MG63 (cell line): ENCODE results near the gene ARL8A. TPM values are rescaled to one million over a fixed set of nuclear protein-coding genes. Genes with fewer than 3 reads are reported as not detected.

ENCODE experiments used
- DNase-seq: peaks from one replicate; pipeline ENCODE4 v3.0.0-alpha.2; 2020
- H3K27me3 ChIP-seq: fragments of 250-450 bp; sonication (Bioruptor Pico); 2 replicates; pipeline ENCODE4 v1.5.1; 2020; ENCODE audit warnings: mild to moderate bottlenecking, moderate library complexity
- H3K36me3 ChIP-seq: fragments of 250-450 bp; sonication (Bioruptor Pico); 2 replicates; pipeline ENCODE4 v1.5.1; 2020; ENCODE audit warnings: mild to moderate bottlenecking, moderate library complexity
- H3K4me3 ChIP-seq: fragments of 250-450 bp; sonication (Bioruptor Pico); 2 replicates; pipeline ENCODE4 v1.5.1; 2020; ENCODE audit warnings: mild to moderate bottlenecking, moderate library complexity
- H3K9me3 ChIP-seq: fragments of 250-450 bp; sonication (Bioruptor Pico); 2 replicates; pipeline ENCODE4 v1.5.1; 2020; ENCODE audit warnings: mild to moderate bottlenecking, moderate library complexity
- total RNA-seq: library from RNA; depleted of rRNA; stranded (reverse); fragments of >200 nt; shearing (Covaris generic); gene quantifications from 2 replicates; pipeline ENCODE4 v1.2.3, GENCODE V29; 2014; ENCODE audit warnings: low replicate concordance

Gene ARL8A
- total RNA-seq, 1 experiment from 2014 or later = 35.5 TPM

GRCh38 chr1:202133001-202133400 lies 11.5 kb downstream of the ARL8A start:
- no peaks in the 10 kb centered on the region for H3K27me3 ChIP-seq
- H3K9me3 ChIP-seq = no peaks in the 10 kb centered on the region
- no peak for DNase-seq
- peaks cover 37% of the 10 kb centered on the region for H3K36me3 ChIP-seq
- no peak overlapping the region for H3K4me3 ChIP-seq

GRCh38 chr1:202131956-202132821 lies 12.3 kb downstream of the ARL8A start:
- no peaks in the 10 kb centered on the region for H3K9me3 ChIP-seq
- DNase-seq = no peak
- H3K27me3 ChIP-seq = no peaks in the 10 kb centered on the region
- no peak overlapping the region for H3K4me3 ChIP-seq
- H3K36me3 ChIP-seq = peaks cover 32% of the 10 kb centered on the region

GRCh38 chr1:202130816-202131522 lies 13.6 kb downstream of the ARL8A start:
- no peak for DNase-seq
- H3K36me3 ChIP-seq = peaks cover 25% of the 10 kb centered on the region
- H3K27me3 ChIP-seq = no peaks in the 10 kb centered on the region
- no peak overlapping the region for H3K4me3 ChIP-seq
- H3K9me3 ChIP-seq = no peaks in the 10 kb centered on the region

DNA sequence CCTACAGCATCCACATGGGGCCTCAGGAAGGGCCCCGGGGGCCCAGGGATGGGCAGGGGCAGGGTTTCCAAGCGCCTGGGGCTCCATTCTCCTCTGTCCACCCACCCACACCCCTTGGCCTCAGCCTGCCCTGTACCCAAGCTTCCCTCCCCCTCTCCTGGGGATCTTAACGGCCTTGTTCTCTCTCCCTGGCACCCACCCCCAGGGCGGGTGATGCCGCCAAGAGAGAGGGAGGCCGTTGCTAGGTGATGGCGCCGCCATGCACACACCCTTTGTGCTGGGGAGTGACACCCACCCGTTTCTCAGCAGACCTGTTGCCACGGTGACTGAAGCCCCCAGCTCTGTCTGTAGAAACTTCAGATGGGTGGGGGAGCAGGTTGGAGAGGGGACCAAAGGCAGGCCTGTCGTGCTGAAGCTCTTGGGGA lies 14.2 kb downstream of the ARL8A start:
- H3K27me3 ChIP-seq = no peaks in the 10 kb centered on the region
- H3K4me3 ChIP-seq = no peak overlapping the region
- peaks cover 22% of the 10 kb centered on the region for H3K36me3 ChIP-seq
- no peaks in the 10 kb centered on the region for H3K9me3 ChIP-seq
- no peak for DNase-seq

DNA sequence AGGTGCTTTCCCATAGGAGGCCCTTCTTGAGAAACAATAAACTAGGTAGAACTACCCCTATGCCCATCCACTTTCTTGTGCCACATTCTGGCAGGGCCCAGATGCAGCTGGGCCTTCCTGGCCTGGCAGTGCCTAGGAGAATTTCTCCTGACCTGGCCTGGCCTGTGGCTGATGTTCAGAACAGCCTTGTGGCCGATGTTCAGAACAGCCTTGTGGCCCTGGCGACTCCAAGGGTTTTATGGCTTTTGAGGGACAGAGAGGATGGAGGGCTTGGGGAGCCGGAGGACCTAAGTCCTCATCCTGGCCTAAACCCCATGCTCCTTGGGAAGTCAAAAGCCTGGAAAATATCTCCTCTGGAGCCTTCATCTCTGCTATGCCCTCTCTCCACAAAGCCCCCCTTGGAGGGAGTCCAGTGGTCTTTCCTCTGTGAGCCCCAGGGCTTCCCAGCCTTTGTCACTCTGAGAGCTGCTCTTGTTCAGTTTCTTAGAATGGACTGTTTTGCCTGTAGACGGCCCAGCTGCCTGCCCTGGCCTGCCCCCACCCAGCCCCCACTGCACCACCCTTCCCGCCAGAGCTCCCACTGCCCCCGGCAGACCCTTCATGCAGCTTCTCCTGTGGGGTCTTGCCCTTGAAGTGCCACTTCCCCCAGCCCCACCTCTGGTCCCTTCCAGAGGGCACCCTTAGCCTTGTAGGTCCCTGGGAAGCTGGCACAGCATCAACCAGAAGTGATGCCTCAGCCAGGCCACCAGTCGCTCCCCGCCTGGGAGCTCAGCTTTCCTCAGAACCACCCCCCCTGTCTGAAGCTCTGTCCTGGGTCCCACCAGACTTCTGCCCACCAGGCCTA lies 14.9 kb downstream of the ARL8A start:
- Histone ChIP-seq H3K4me3 (no peak overlapping the region), H3K27me3 (no peaks in the 10 kb centered on the region), H3K9me3 (no peaks in the 10 kb centered on the region), H3K36me3 (peaks cover 18% of the 10 kb centered on the region)
- DNase-seq = no peak

DNA sequence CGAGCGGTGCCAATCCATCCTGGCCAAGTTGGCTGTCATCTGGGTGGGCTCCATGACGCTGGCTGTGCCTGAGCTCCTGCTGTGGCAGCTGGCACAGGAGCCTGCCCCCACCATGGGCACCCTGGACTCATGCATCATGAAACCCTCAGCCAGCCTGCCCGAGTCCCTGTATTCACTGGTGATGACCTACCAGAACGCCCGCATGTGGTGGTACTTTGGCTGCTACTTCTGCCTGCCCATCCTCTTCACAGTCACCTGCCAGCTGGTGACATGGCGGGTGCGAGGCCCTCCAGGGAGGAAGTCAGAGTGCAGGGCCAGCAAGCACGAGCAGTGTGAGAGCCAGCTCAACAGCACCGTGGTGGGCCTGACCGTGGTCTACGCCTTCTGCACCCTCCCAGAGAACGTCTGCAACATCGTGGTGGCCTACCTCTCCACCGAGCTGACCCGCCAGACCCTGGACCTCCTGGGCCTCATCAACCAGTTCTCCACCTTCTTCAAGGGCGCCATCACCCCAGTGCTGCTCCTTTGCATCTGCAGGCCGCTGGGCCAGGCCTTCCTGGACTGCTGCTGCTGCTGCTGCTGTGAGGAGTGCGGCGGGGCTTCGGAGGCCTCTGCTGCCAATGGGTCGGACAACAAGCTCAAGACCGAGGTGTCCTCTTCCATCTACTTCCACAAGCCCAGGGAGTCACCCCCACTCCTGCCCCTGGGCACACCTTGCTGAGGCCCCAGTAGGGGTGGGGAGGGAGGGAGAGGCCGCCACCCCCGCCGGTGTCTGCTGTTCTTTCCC lies 16.5 kb downstream of the ARL8A start:
- no peaks in the 10 kb centered on the region for H3K9me3 ChIP-seq
- no peak for DNase-seq
- no peaks in the 10 kb centered on the region for H3K27me3 ChIP-seq
- peaks cover 9% of the 10 kb centered on the region for H3K36me3 ChIP-seq
- H3K4me3 ChIP-seq = no peak overlapping the region

DNA sequence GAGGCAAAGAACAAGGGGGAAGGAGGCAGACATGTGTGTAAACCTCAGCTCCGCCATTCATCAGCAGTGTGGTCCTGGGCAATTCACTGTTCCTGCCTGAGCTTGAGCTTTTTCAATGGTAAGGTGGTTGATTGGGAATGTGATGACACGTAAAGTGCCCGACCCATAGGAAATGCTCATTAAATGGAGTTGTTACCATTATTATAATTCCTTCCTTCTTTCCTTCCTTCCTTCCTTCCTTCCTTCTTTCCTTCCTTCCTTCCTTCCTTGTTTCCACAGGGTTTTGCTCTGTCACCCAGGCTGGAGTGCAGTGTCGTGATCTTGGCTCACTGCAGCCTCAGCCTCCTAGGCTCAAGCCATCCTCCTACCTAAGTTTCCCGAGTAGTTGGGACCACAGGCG lies 17.5 kb downstream of the ARL8A start:
- Histone ChIP-seq H3K27me3 (no peaks in the 10 kb centered on the region), H3K4me3 (no peak overlapping the region), H3K9me3 (no peaks in the 10 kb centered on the region), H3K36me3 (no peaks in the 10 kb centered on the region; the same call in 1 of the 2 replicates)
- DNase-seq = no peak

- Histone ChIP-seq H3K36me3 (no peaks in the 10 kb centered on the region), H3K4me3 (no peak overlapping the region), H3K27me3 (peaks cover 2% of the 10 kb centered on the region), H3K9me3 (no peaks in the 10 kb centered on the region)
- no peak for DNase-seq
Measured at GRCh38 chr1:202126426-202126825, 18.1 kb downstream of the ARL8A start.

DNA sequence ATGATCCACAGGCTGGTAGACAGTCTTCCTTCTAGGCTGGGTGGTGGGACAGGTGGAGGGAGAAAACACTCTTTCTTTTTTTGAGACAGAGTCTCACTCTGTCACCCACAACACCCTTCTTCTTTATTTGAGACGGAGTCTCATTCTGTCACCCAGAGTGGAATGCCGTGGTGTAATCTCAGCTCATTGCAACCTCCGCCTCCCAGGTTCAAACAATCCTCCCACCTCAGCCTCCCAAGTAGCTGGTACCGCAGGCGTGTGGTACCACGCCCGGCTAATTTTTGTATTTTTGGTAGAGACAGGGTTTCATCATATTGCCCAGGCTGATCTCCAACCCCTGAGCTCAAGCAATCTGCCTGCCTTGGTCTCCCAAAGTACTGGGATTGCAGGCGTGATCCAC lies 18.9 kb downstream of the ARL8A start:
- H3K27me3 ChIP-seq = peaks cover 3% of the 10 kb centered on the region
- H3K9me3 ChIP-seq = no peaks in the 10 kb centered on the region
- no peaks in the 10 kb centered on the region for H3K36me3 ChIP-seq
- H3K4me3 ChIP-seq = no peak overlapping the region
- no peak for DNase-seq

DNA sequence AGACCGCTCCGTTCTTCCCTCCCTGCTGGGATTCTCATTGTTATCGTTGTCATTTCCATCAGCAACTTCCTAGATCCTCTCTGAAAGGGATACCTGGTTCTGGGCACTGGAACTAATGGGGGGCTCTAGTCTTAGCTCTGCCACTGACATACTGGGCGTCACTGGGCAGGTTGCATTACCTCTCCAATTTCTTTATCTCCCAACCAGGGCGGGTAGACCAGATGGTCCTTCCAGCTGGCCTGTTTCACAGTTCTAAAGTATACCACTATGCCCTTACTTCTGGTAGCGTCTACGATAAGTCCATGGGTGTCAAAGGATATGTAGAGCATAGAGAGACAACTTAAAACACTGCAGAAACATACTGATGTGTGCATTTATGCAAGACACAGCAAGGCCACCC lies 20.4 kb downstream of the ARL8A start:
- Histone ChIP-seq H3K9me3 (no peaks in the 10 kb centered on the region), H3K36me3 (no peaks in the 10 kb centered on the region), H3K27me3 (peaks cover 3% of the 10 kb centered on the region), H3K4me3 (no peak overlapping the region)
- no peak for DNase-seq

GRCh38 chr1:202123336-202123813 lies 21.2 kb downstream of the ARL8A start:
- no peaks in the 10 kb centered on the region for H3K9me3 ChIP-seq
- peaks cover 3% of the 10 kb centered on the region for H3K27me3 ChIP-seq
- no peak for DNase-seq
- no peaks in the 10 kb centered on the region for H3K36me3 ChIP-seq
- no peak overlapping the region for H3K4me3 ChIP-seq

- Histone ChIP-seq H3K4me3 (no peak within 1 kb of the TSS), H3K9me3 (no peaks in the 10 kb centered on the region), H3K27me3 (peaks cover 3% of the 10 kb centered on the region), H3K36me3 (no peaks in the 10 kb centered on the region)
- DNase-seq = no peak
Measured at GRCh38 chr1:202122639-202123335, 21.8 kb downstream of the ARL8A start, which contains the start of gene GPR37L1. Gene GPR37L1, plus strand, starts transcription at chr1:202122917. Its CDS starts 47 bp downstream, at chr1:202122964.

GRCh38 chr1:202121006-202121405 lies 23.5 kb downstream of the ARL8A start:
- no peak for DNase-seq
- H3K27me3 ChIP-seq = peaks cover 3% of the 10 kb centered on the region
- H3K9me3 ChIP-seq = no peaks in the 10 kb centered on the region
- no peak overlapping the region for H3K4me3 ChIP-seq
- H3K36me3 ChIP-seq = no peaks in the 10 kb centered on the region

GRCh38 chr1:202117898-202118371 lies 26.6 kb downstream of the ARL8A start:
- no peak for DNase-seq
- Histone ChIP-seq H3K27me3 (peaks cover 3% of the 10 kb centered on the region), H3K9me3 (no peaks in the 10 kb centered on the region)

DNA sequence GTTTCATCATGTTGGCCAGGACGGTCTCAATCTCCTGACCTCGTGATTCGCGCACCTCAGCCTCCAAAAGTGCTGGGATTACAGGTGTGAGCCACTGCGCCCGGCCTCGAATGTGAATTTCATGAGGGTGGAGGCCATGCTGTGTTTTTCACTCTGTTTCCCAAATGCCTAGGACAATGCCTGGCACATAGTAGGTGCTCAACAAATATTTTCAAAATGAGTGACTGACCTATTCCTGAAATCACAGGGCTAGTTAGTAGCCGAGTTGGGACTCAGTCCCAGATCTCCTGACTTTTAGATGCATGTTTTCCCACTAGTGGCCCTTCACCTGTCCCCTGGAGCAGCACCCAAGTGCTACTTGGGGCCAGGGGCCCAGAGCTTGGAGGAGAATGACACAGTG lies 28.2 kb downstream of the ARL8A start:
- Histone ChIP-seq H3K36me3 (no peaks in the 10 kb centered on the region), H3K4me3 (no peak overlapping the region), H3K27me3 (no peaks in the 10 kb centered on the region; the same call in 1 of the 2 replicates), H3K9me3 (no peaks in the 10 kb centered on the region)
- DNase-seq = no peak

More at GRCh38 chr1:202117898-202118371, 26.6 kb downstream of the ARL8A start:
- Histone ChIP-seq H3K36me3 (no peaks in the 10 kb centered on the region), H3K4me3 (no peak overlapping the region)
